WTC11 (cell line): ENCODE data around the gene PDIA2. TPM values are rescaled to one million over a fixed set of nuclear protein-coding genes. Genes with fewer than 3 reads are reported as not detected.

Experiments used
- ATAC-seq: fragments of 200-7000 bp; cut with Tn5 transposase; 2 replicates; pipeline ENCODE4 v1.10.0; 2021; ENCODE audit warnings: mild to moderate bottlenecking, moderate library complexity
- CTCF ChIA-PET: fragments of 300-600 bp; sonication (Branson Sonifier 250); formaldehyde crosslinking; loops from one replicate; lab custom pipeline; 2021; ENCODE audit warnings: antibody characterized with exemption; lab: Charles Lee
- POLR2A ChIA-PET: fragments of 350-600 bp; sonication (Branson Sonifier 250); formaldehyde crosslinking; loops from one replicate; lab custom pipeline; 2021; ENCODE audit warnings: antibody characterized with exemption; lab: Charles Lee
- DNase-seq: peaks from one replicate; pipeline ENCODE4 v3.0.0; 2021; ENCODE audit warnings: low spot score
- H3K27ac Mint-ChIP-seq: 2 replicates; pipeline ENCODE4 v1.8.0; 2021; ENCODE audit warnings: mixed read lengths
- H3K27me3 Mint-ChIP-seq: 2 replicates; pipeline ENCODE4 v1.8.0; 2021; ENCODE audit warnings: low read depth, mild to moderate bottlenecking, moderate library complexity, mixed read lengths
- H3K36me3 Mint-ChIP-seq: 2 replicates; pipeline ENCODE4 v1.8.0; 2021; ENCODE audit warnings: mixed read lengths
- H3K4me1 Mint-ChIP-seq: 2 replicates; pipeline ENCODE4 v1.8.0; 2022; ENCODE audit warnings: mixed read lengths
- H3K4me3 Mint-ChIP-seq: 2 replicates; pipeline ENCODE4 v1.8.0; 2021; ENCODE audit warnings: mild to moderate bottlenecking, moderate library complexity, mixed read lengths
- H3K9me3 Mint-ChIP-seq: 2 replicates; pipeline ENCODE4 v1.8.0; 2021; ENCODE audit warnings: mixed read lengths
- CREM ChIP-seq: sonication (generic); formaldehyde crosslinking; IDR thresholded peaks from 2 replicates; pipeline ENCODE4 v1.8.1; 2022; ENCODE audit warnings: mild to moderate bottlenecking, missing genetic modification reagents, moderate library complexity
- ESRRA ChIP-seq: sonication (generic); formaldehyde crosslinking; IDR thresholded peaks from 2 replicates; pipeline ENCODE4 v1.8.1; 2022; ENCODE audit warnings: mild to moderate bottlenecking, missing genetic modification reagents, borderline replicate concordance
- GRHL2 ChIP-seq: fragments of 250-450 bp; sonication (Bioruptor Pico); IDR thresholded peaks from 2 replicates; pipeline ENCODE4 v1.8.0; 2022; ENCODE audit warnings: mild to moderate bottlenecking, moderate library complexity; ENCODE audit not compliant: insufficient replicate concordance, severe bottlenecking
- NFYB ChIP-seq: sonication (generic); formaldehyde crosslinking; conservative IDR thresholded peaks from 2 replicates; pipeline ENCODE4 v1.8.0; 2022; ENCODE audit warnings: low read depth, missing genetic modification reagents
- NR2C2 ChIP-seq: sonication (generic); formaldehyde crosslinking; IDR thresholded peaks from 2 replicates; pipeline ENCODE4 v1.8.0; 2022; ENCODE audit warnings: mild to moderate bottlenecking, missing genetic modification reagents
- RORB ChIP-seq: fragments of 250-450 bp; sonication (Bioruptor Pico); IDR thresholded peaks from 2 replicates; pipeline ENCODE4 v1.9.0; 2021; ENCODE audit warnings: mild to moderate bottlenecking
- SMAD3 ChIP-seq: sonication (generic); formaldehyde crosslinking; IDR thresholded peaks from 2 replicates; pipeline ENCODE4 v1.8.0; 2022; ENCODE audit warnings: missing genetic modification reagents, mild to moderate bottlenecking, borderline replicate concordance
- ZNF671 ChIP-seq: fragments of 250-450 bp; sonication (Bioruptor Pico); IDR thresholded peaks from 2 replicates; pipeline ENCODE4 v1.8.0; 2021; ENCODE audit warnings: mild to moderate bottlenecking
- total RNA-seq: library from RNA; stranded (reverse); gene quantifications from 3 replicates; pipeline ENCODE4 v1.2.3, GENCODE V29; 2021
- TF ChIP-seq, protein P1 (sequence below): sonication (generic); formaldehyde crosslinking; IDR thresholded peaks from 2 replicates; pipeline ENCODE4 v1.8.0; 2022; ENCODE audit warnings: mild to moderate bottlenecking, missing genetic modification reagents
- TF ChIP-seq, protein P2 (sequence below): sonication (generic); formaldehyde crosslinking; IDR thresholded peaks from 2 replicates; pipeline ENCODE4 v1.8.1; 2022; ENCODE audit warnings: mild to moderate bottlenecking, moderate library complexity, missing genetic modification reagents
- TF ChIP-seq, protein P3 (sequence below): sonication (generic); formaldehyde crosslinking; IDR thresholded peaks from 2 replicates; pipeline ENCODE4 v1.8.1; 2023; ENCODE audit warnings: mild to moderate bottlenecking, missing genetic modification reagents, borderline replicate concordance
- TF ChIP-seq, protein P4 (sequence below): sonication (generic); formaldehyde crosslinking; IDR thresholded peaks from 2 replicates; pipeline ENCODE4 v1.8.1; 2023; ENCODE audit warnings: mild to moderate bottlenecking, moderate library complexity, missing genetic modification reagents
- TF ChIP-seq, protein P5 (sequence below): sonication (generic); formaldehyde crosslinking; IDR thresholded peaks from 2 replicates; pipeline ENCODE4 v1.8.0; 2023; ENCODE audit warnings: mild to moderate bottlenecking, missing genetic modification reagents
- TF ChIP-seq, protein P6 (sequence below): sonication (generic); formaldehyde crosslinking; IDR thresholded peaks from 2 replicates; pipeline ENCODE4 v1.8.0; 2022; ENCODE audit warnings: mild to moderate bottlenecking, missing genetic modification reagents
- TF ChIP-seq, protein P7 (sequence below): sonication (generic); formaldehyde crosslinking; IDR thresholded peaks from 2 replicates; pipeline ENCODE4 v1.8.1; 2022; ENCODE audit warnings: low read depth, missing genetic modification reagents, borderline replicate concordance
- TF ChIP-seq, protein P8 (sequence below): sonication (generic); formaldehyde crosslinking; IDR thresholded peaks from 2 replicates; pipeline ENCODE4 v1.8.1; 2023; ENCODE audit warnings: mild to moderate bottlenecking, missing genetic modification reagents

Gene PDIA2
- total RNA-seq, 1 experiment from 2014 or later, result 2.4 TPM

DNA sequence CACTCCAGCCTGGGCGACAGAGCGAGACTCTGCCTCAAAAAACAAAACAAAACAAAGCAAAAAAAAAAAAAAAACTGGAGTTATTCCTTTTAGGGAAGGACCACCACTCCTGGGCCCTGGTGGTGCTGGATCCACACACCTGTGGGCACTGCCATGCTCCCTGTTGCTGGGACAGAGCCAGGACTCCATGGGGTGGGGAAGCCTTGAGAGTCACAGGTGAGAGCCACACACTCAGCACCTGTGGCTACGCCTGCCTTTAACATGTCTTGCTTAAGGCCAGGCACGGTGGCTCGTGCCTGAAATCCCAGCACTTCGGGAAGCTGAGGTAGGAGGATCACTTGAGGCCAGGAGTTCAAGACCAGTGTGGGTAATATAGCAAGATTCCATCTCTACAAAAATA lies 18.3 kb downstream of the PDIA2 start (continued):
- TF ChIP-seq, protein P1, sequence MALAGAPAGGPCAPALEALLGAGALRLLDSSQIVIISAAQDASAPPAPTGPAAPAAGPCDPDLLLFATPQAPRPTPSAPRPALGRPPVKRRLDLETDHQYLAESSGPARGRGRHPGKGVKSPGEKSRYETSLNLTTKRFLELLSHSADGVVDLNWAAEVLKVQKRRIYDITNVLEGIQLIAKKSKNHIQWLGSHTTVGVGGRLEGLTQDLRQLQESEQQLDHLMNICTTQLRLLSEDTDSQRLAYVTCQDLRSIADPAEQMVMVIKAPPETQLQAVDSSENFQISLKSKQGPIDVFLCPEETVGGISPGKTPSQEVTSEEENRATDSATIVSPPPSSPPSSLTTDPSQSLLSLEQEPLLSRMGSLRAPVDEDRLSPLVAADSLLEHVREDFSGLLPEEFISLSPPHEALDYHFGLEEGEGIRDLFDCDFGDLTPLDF (CRISPR knock-in tag), result no peak
- TF ChIP-seq, protein P2, sequence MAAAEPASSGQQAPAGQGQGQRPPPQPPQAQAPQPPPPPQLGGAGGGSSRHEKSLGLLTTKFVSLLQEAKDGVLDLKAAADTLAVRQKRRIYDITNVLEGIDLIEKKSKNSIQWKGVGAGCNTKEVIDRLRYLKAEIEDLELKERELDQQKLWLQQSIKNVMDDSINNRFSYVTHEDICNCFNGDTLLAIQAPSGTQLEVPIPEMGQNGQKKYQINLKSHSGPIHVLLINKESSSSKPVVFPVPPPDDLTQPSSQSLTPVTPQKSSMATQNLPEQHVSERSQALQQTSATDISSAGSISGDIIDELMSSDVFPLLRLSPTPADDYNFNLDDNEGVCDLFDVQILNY (CRISPR knock-in tag), result no peak
- TF ChIP-seq, all 79 proteins: peak for 0

DNA sequence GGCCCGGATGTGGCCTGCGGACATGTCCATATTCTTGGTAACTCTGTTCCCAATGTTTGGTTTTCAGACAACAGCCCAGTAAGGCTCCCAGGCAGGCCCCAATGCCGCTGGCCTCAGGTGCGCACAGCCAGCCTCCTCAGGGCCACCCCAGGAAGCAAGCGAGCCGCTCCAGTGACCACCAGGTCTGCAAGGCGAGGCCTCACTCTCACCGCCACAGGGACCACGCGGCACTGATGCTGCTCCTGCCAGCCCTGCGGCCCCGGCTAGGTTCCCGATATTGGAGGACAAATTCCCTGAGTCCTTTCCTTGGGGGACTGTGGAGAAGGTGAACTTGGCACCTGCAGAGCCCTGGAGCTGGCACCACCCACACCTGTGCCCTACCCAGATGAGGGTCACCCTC lies 19.0 kb downstream of the PDIA2 start:
- no peaks in the 10 kb centered on the region for H3K27me3 Mint-ChIP-seq
- ATAC-seq, result no peak
- no peak for DNase-seq
- ChIA-PET POLR2A (no interaction called here), CTCF (interaction anchor here (1.6 kb wide), 1 partner anchor 61 kb away, joined by 6 read pairs; no protein-coding TSS in a partner anchor)
- H3K4me3 Mint-ChIP-seq, result no peak overlapping the region
- H3K4me1 Mint-ChIP-seq, result no peaks in the 10 kb centered on the region
- no peaks in the 10 kb centered on the region for H3K9me3 Mint-ChIP-seq
- peaks cover 16% of the 10 kb centered on the region for H3K36me3 Mint-ChIP-seq
- no peak overlapping the region; the same call in 1 of the 2 replicates for H3K27ac Mint-ChIP-seq
- TF ChIP-seq RORB (CRISPR knock-in tag), result no peak
- TF ChIP-seq, protein P3, sequence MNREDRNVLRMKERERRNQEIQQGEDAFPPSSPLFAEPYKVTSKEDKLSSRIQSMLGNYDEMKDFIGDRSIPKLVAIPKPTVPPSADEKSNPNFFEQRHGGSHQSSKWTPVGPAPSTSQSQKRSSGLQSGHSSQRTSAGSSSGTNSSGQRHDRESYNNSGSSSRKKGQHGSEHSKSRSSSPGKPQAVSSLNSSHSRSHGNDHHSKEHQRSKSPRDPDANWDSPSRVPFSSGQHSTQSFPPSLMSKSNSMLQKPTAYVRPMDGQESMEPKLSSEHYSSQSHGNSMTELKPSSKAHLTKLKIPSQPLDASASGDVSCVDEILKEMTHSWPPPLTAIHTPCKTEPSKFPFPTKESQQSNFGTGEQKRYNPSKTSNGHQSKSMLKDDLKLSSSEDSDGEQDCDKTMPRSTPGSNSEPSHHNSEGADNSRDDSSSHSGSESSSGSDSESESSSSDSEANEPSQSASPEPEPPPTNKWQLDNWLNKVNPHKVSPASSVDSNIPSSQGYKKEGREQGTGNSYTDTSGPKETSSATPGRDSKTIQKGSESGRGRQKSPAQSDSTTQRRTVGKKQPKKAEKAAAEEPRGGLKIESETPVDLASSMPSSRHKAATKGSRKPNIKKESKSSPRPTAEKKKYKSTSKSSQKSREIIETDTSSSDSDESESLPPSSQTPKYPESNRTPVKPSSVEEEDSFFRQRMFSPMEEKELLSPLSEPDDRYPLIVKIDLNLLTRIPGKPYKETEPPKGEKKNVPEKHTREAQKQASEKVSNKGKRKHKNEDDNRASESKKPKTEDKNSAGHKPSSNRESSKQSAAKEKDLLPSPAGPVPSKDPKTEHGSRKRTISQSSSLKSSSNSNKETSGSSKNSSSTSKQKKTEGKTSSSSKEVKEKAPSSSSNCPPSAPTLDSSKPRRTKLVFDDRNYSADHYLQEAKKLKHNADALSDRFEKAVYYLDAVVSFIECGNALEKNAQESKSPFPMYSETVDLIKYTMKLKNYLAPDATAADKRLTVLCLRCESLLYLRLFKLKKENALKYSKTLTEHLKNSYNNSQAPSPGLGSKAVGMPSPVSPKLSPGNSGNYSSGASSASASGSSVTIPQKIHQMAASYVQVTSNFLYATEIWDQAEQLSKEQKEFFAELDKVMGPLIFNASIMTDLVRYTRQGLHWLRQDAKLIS (CRISPR knock-in tag), result no peak
- no peak for TF ChIP-seq NR2C2 (CRISPR knock-in tag)
- TF ChIP-seq, protein P4, sequence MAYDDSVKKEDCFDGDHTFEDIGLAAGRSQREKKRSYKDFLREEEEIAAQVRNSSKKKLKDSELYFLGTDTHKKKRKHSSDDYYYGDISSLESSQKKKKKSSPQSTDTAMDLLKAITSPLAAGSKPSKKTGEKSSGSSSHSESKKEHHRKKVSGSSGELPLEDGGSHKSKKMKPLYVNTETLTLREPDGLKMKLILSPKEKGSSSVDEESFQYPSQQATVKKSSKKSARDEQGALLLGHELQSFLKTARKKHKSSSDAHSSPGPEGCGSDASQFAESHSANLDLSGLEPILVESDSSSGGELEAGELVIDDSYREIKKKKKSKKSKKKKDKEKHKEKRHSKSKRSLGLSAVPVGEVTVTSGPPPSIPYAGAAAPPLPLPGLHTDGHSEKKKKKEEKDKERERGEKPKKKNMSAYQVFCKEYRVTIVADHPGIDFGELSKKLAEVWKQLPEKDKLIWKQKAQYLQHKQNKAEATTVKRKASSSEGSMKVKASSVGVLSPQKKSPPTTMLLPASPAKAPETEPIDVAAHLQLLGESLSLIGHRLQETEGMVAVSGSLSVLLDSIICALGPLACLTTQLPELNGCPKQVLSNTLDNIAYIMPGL, result no peak
- TF ChIP-seq, protein P5, sequence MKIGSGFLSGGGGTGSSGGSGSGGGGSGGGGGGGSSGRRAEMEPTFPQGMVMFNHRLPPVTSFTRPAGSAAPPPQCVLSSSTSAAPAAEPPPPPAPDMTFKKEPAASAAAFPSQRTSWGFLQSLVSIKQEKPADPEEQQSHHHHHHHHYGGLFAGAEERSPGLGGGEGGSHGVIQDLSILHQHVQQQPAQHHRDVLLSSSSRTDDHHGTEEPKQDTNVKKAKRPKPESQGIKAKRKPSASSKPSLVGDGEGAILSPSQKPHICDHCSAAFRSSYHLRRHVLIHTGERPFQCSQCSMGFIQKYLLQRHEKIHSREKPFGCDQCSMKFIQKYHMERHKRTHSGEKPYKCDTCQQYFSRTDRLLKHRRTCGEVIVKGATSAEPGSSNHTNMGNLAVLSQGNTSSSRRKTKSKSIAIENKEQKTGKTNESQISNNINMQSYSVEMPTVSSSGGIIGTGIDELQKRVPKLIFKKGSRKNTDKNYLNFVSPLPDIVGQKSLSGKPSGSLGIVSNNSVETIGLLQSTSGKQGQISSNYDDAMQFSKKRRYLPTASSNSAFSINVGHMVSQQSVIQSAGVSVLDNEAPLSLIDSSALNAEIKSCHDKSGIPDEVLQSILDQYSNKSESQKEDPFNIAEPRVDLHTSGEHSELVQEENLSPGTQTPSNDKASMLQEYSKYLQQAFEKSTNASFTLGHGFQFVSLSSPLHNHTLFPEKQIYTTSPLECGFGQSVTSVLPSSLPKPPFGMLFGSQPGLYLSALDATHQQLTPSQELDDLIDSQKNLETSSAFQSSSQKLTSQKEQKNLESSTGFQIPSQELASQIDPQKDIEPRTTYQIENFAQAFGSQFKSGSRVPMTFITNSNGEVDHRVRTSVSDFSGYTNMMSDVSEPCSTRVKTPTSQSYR (CRISPR knock-in tag), result no peak
- TF ChIP-seq ESRRA, result no peak
- no peak for TF ChIP-seq SMAD3 (CRISPR knock-in tag)
- no peak for TF ChIP-seq CREM (CRISPR knock-in tag)
- TF ChIP-seq, protein P6, sequence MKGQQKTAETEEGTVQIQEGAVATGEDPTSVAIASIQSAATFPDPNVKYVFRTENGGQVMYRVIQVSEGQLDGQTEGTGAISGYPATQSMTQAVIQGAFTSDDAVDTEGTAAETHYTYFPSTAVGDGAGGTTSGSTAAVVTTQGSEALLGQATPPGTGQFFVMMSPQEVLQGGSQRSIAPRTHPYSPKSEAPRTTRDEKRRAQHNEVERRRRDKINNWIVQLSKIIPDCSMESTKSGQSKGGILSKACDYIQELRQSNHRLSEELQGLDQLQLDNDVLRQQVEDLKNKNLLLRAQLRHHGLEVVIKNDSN, result no peak
- TF ChIP-seq, protein P7, sequence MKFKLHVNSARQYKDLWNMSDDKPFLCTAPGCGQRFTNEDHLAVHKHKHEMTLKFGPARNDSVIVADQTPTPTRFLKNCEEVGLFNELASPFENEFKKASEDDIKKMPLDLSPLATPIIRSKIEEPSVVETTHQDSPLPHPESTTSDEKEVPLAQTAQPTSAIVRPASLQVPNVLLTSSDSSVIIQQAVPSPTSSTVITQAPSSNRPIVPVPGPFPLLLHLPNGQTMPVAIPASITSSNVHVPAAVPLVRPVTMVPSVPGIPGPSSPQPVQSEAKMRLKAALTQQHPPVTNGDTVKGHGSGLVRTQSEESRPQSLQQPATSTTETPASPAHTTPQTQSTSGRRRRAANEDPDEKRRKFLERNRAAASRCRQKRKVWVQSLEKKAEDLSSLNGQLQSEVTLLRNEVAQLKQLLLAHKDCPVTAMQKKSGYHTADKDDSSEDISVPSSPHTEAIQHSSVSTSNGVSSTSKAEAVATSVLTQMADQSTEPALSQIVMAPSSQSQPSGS (CRISPR knock-in tag), result no peak
- TF ChIP-seq, protein P1 (CRISPR knock-in tag), result no peak
- no peak for TF ChIP-seq GRHL2 (CRISPR knock-in tag)
- no peak for TF ChIP-seq ZNF671 (CRISPR knock-in tag)
- no peak for TF ChIP-seq NFYB
- TF ChIP-seq, protein P2 (CRISPR knock-in tag), result no peak
- TF ChIP-seq, protein P8, sequence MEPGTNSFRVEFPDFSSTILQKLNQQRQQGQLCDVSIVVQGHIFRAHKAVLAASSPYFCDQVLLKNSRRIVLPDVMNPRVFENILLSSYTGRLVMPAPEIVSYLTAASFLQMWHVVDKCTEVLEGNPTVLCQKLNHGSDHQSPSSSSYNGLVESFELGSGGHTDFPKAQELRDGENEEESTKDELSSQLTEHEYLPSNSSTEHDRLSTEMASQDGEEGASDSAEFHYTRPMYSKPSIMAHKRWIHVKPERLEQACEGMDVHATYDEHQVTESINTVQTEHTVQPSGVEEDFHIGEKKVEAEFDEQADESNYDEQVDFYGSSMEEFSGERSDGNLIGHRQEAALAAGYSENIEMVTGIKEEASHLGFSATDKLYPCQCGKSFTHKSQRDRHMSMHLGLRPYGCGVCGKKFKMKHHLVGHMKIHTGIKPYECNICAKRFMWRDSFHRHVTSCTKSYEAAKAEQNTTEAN (CRISPR knock-in tag), result no peak
